Stimulated activated CD4-positive, alpha-beta T cell treated with anti-CD3 and anti-CD28 coated beads, Interleukin-2, amount 100 ng/mL, for 4 hours (primary cell): Measurements from ENCODE around the gene LSAMP.
"Not testable (repeated sequence)": the region's sequence is repeated elsewhere in the genome, so short reads cannot be mapped to it uniquely, and the experiment has no call there.

Experiments used
- DNase-seq: peaks from one replicate; pipeline ENCODE4 v3.0.0-alpha.2; 2020; ENCODE audit warnings: low read depth

The LSAMP gene

DNA sequence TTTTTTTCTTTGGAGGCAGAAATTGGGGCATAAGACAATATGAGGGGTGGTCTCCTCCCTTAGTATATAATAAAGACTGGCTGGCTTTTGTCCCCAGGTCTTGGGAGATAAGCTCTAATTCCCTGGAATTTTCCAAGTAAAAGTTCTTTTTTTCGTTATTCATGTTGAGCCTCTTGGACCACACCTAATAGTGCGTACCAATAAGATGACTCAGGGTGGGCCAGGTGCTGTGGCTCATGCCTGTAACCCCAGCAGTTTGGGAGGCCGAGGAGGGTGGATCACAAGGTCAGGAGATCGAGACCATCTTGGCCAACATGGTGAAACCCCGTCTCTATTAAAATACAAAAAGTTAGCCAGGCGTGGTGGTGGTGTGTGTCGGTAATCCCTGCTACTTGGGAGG is 645.2 kb downstream of the LSAMP start:
- not testable (repeated sequence) for DNase-seq

- no peak for DNase-seq
Measured at GRCh38 chr3:115792206-115792955, 652.9 kb downstream of the LSAMP start.

DNA sequence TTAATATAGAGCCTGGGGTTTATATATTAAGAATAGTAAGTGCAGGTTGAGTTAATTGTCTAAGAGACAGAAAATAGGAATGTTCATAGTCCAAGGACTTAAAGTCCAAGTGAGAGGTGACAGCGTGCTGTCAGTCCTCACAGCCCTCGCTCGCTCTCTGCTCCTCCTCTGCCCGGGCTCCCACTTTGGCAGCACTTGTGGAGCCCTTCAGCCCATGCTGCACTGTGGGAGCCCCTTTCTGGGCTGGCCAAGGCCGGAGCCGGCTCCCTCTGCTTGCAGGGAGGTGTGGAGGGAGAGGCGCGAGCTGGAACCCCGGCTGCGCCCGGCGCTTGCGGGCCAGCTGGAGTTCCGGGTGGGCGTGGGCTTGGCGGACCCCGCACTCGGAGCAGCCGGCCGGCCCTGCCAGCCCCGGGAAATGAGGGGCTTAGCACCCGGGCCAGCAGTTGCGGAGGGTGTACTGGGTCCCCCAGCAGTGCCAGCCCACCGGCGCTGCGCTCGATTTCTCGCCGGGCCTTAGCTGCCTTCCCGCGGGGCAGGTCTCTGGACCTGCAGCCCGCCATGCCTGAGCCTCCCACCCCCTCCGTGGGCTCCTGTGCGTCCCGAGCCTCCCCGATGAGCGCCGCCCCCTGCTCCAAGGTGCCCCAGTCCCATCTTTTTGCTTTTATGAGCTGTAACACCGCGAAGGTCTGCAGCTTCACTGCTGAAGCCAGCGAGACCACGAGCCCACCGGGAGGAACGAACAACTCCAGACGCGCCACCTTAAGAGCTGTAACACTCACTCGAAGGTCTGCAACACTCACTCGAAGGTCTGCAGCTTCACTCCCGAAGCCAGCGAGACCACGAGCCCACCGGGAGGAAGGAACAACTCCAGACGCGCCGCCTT is 653.8 kb downstream of the LSAMP start:
- DNase-seq: not testable (repeated sequence)

GRCh38 chr3:115790759-115791158 is 654.5 kb downstream of the LSAMP start:
- DNase-seq: peak; percentile 63

DNA sequence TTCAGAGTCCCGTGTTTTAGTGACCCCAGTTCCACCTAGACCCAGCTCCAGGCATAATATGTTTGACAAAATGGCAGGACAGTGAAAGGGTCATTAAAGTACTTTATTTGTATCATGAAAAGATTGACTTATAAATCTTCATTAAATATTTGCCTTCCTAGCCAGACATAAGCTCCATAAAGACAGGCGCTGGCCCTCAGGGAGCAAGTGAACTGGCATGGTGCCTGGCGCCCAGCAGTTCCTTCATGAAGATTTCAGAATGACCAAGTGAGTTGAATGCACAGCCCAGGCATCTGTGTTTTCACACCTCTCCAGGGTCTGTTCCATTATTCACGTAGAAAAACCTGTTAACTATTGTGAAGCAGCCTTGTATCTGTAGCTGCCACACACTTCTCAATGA is 655.8 kb downstream of the LSAMP start:
- DNase-seq: no peak

DNA sequence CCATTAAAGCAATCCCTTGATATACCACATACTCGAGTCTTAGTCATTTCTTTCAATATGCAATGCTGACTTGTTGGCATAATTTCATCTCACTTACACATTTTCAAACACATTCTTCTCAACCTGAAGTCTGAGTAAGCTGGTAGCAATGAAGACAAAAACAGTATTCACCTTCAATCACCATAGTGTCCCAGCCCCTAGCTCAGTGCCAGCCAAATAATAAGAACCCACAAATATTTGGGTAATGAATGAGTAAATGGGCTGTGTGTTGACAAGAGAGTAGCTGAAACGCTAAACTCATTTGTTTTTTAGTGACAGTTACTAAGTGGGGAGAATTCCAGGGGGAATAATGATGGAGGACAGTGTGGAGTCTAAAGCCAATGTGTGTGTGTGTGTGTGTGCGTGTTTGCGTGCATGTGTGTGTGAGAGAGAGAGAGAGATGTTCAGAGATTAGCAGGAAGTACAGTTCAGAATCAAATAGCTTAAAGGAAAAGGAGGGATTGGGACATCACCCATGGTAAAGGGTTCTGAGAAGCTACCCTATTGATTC is 656.3 kb downstream of the LSAMP start:
- no peak for DNase-seq

DNA sequence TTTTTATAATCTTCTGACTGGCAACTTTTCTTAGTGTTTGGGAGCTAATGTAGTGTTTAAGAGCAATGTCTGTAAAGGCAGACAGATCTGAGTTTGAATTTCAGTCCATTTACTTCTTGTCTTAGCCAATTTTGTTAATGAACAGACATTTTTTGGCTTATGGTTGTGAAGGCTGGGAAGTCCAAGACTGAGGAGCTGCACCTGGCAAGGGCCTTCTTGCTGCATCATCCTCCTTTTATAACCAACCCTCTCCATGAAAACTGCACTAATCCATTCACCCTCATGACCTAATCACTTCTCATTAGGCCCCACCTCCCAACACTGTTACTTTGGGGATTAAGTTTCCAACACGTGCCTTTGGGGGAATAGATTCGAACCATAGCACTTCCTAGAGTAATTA is 657.5 kb downstream of the LSAMP start:
- DNase-seq: no peak

- no peak for DNase-seq
Measured at GRCh38 chr3:115785782-115786181, 659.5 kb downstream of the LSAMP start.

- DNase-seq: no peak
Measured at GRCh38 chr3:115784739-115785536, 660.3 kb downstream of the LSAMP start.

GRCh38 chr3:115783938-115784738 is 661.1 kb downstream of the LSAMP start:
- peak; percentile 88 for DNase-seq

- not testable (repeated sequence) for DNase-seq
Measured at GRCh38 chr3:115783426-115783825, 661.9 kb downstream of the LSAMP start.

DNA sequence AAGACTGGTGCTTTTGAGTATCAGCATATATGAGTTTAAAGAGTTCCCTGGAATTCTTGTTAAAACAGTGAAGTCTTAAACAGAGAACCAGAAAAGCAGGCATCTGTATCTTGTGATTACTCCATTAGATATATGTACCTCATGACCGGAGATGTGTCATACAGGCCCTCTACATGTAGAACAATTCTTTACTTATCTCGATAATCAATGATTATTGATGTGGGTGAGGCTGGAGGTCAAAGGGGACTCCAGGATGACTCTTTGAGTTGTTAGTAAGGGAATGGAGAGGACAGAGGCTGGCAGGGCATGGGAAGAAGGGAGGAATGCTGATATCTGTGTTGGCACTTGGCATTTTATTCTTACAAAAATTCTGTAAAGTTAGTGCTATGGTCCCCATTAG is 666.3 kb downstream of the LSAMP start:
- DNase-seq: no peak

- no peak for DNase-seq
Measured at GRCh38 chr3:115772951-115773350, 672.3 kb downstream of the LSAMP start.

DNA sequence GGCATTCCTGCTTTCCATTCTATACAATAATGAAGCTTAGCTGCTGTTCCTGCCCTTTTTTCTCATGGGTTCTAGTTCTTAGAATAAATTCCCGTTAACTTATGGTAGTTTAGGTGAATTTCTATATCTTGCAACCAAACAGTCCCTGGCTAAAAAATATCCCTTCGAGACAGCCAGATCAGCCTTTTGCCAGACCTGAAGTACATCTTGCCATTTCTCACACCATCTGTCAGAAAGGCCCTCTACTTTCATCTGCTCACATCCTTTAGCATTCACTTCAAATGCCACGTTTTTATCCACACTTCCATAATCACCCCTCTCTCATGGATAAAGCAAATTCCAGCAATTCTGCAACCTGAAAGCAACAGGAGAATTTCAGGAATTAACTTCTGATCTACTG is 676.6 kb downstream of the LSAMP start:
- no peak for DNase-seq

DNA sequence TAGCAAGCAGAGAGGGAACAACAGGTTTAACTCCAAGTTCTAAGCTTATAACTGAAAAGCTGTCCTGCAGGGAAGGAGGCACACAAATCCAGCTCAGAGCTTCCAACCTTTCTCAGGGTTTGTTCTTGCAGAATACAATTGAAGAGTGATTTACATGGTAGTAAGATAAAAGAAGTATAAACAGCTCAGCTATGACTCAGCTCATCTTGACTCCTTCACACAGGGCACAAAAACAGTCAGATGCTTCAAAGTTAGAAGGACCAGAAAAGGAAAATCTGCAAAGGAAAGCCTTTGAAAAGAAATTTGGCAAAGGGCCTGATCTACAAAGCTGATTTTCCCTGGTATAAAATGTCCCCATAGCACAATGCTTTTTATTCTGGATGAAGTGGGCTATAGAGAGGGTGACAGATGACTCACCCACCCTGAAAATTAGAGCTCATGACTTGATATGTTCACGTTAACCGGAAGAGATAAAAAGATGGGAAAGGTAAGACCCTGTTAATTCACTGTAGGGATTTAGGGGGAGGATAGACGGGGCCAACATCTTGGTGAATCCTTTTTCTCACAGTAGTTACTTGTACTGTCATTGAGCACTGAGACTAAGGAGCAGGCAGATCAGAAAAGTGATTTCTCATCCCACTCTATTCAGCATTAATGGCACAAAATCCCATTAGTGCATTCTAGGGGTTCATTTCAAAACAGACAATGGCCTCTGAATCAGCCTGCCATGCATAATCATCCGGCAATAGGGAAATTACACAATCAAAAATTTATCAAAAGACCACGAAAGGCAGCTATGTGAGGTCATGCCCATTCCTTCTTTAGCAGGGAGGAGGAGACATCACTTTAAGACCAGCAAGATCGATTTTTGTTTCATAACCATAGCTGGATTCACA is 678.5 kb downstream of the LSAMP start:
- DNase-seq: no peak

- no peak for DNase-seq
Measured at GRCh38 chr3:115761927-115762305, 683.4 kb downstream of the LSAMP start.

DNA sequence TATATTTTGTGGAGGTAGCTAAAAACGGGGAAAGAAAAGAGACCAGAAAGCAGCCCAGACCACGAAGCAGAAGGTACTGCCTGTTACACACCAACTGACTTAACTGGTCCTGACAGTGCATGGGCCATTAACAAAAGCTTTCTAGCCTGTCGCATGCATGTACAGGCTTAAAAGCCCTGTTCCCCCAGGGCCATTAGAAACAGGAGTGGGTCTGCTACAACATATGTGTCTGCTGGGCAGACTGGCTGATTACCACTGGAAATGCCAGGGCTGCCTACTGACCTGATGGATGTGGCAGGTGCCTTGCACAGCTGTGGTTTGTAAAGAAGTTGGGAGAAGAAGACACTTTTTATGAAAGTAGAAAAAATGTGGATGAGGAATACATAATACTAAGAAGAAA is 684.6 kb downstream of the LSAMP start:
- DNase-seq: no peak

GRCh38 chr3:115758076-115758763 is 687.1 kb downstream of the LSAMP start:
- no peak for DNase-seq

DNA sequence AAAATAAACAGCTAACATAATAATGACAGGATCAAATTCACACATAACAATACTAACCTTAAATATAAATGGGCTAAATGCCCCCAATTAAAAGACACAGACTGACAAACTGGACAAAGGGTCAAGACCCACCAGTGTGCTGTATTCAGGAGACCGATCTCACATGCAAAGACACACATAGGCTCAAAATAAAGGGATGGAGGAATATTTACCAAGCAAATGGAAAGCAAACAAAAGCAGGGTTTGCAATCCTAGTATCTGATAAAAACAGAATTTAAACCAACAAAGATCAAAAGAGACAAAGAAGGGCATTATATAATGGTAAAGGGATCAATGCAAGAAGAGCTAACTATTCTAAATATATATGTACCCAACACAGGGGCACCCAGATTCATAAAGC is 692.3 kb downstream of the LSAMP start:
- not testable (repeated sequence) for DNase-seq
